BE2C (cell line): ENCODE results near the gene GAS7.
A peak's percentile ranks its signal among the peaks of the same experiment; 100 is the strongest.

Experiments
- DNase-seq: peaks from one replicate; pipeline ENCODE4 v3.0.0-alpha.2; 2020
- H3K27me3 ChIP-seq: fragments of 250-450 bp; sonication (Bioruptor Pico); 2 replicates; pipeline ENCODE4 v1.5.1; 2020; ENCODE audit warnings: mild to moderate bottlenecking
- H3K36me3 ChIP-seq: fragments of 250-450 bp; sonication (Bioruptor Pico); 2 replicates; pipeline ENCODE4 v1.5.1; 2020; ENCODE audit warnings: mild to moderate bottlenecking
- H3K4me1 ChIP-seq: fragments of 250-450 bp; sonication (Bioruptor Pico); 2 replicates; pipeline ENCODE4 v1.5.1; 2020
- H3K4me3 ChIP-seq: 2 replicates; pipeline ENCODE4 v1.5.1; 2011; ENCODE audit warnings: low read depth, low read length
- H3K9me3 ChIP-seq: fragments of 250-450 bp; sonication (Bioruptor Pico); 2 replicates; pipeline ENCODE4 v1.5.1; 2020
- TF ChIP-seq, protein P1 (sequence below): IDR thresholded peaks from 2 replicates; pipeline ENCODE4 v1.5.1; 2012; ENCODE audit warnings: mild to moderate bottlenecking, low read depth, low read length

The GAS7 gene

DNA sequence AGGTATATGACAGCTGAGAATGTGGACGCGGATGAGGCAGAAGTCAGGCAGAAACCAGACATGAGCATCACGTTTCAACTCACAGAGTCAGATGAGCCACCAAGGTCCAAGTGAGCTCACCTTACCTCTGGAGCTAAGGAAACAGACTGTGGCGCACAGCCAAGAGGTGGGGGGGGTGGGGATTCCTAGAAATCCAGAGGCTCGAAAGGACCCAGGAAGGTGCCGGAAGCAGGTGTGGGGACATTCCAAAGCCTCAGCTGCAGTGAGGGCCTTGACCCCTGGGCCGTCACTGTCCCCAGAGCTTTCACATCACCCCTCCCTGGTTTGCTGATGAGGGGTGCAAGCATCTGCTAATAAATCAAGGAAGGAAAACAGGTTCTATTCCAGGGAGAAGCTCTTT, 264.1 kb downstream of the GAS7 start:
- H3K9me3 ChIP-seq, result no peaks in the 10 kb centered on the region
- no peaks in the 10 kb centered on the region for H3K27me3 ChIP-seq
- no peaks in the 10 kb centered on the region for H3K4me1 ChIP-seq
- no peak for DNase-seq
- no peaks in the 10 kb centered on the region for H3K36me3 ChIP-seq
- TF ChIP-seq, protein P1, sequence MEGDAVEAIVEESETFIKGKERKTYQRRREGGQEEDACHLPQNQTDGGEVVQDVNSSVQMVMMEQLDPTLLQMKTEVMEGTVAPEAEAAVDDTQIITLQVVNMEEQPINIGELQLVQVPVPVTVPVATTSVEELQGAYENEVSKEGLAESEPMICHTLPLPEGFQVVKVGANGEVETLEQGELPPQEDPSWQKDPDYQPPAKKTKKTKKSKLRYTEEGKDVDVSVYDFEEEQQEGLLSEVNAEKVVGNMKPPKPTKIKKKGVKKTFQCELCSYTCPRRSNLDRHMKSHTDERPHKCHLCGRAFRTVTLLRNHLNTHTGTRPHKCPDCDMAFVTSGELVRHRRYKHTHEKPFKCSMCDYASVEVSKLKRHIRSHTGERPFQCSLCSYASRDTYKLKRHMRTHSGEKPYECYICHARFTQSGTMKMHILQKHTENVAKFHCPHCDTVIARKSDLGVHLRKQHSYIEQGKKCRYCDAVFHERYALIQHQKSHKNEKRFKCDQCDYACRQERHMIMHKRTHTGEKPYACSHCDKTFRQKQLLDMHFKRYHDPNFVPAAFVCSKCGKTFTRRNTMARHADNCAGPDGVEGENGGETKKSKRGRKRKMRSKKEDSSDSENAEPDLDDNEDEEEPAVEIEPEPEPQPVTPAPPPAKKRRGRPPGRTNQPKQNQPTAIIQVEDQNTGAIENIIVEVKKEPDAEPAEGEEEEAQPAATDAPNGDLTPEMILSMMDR, result no peak
- no peak overlapping the region for H3K4me3 ChIP-seq

DNA sequence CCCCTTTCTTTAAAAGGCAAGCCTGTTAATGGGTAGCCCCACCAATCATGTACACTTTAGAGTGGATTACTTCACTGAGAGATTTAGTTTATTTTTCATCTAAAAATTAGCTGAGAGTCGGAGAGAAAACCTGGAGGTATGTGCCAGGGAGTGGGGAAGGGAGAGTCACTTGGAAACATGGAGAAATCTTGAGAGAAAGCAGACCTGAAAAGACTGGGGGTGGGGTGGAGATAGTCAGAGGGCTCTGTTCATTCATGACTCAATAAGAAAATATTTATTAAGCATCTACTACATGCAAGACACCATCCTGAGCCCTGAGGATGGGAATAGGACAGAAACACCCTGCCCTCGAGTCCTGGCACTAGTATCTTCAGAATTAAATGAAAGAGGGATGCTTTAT, 265.9 kb downstream of the GAS7 start:
- H3K4me3 ChIP-seq, result no peak overlapping the region
- no peaks in the 10 kb centered on the region for H3K36me3 ChIP-seq
- no peaks in the 10 kb centered on the region for H3K9me3 ChIP-seq
- no peak for DNase-seq
- H3K4me1 ChIP-seq, result no peaks in the 10 kb centered on the region
- TF ChIP-seq, protein P1, result no peak
- no peaks in the 10 kb centered on the region for H3K27me3 ChIP-seq

DNA sequence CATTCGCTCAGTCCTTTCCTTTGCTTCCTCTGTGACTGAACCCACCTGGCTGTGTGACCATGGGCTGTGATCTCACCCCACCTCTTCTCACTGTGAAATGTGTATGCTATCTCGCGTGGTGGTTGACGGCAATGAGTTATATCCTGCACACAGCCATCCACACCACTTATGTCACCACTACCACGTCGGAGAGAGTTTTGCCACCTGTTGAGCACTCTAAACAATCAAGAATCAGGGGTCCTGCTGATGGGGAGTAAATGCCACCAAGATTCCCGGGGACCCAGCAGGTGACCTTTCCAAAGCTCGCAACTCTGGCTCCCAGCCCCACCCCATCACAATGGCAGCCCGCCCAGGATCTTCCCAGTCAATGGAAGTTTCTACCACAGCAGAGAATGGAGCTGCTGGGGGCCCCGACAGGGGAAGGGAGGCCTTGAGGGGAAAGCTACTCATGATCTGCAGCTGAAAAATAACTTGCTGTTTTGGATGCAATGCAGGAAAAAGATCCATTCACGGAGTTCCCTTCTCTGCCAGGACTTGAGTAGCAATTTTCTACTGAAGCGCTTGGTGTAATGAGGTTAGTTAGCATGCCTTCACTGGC, 267.2 kb downstream of the GAS7 start:
- Histone ChIP-seq H3K9me3 (no peaks in the 10 kb centered on the region), H3K36me3 (no peaks in the 10 kb centered on the region), H3K4me1 (no peaks in the 10 kb centered on the region), H3K27me3 (no peaks in the 10 kb centered on the region), H3K4me3 (no peak overlapping the region)
- no peak for DNase-seq
- TF ChIP-seq, protein P1, result no peak

DNA sequence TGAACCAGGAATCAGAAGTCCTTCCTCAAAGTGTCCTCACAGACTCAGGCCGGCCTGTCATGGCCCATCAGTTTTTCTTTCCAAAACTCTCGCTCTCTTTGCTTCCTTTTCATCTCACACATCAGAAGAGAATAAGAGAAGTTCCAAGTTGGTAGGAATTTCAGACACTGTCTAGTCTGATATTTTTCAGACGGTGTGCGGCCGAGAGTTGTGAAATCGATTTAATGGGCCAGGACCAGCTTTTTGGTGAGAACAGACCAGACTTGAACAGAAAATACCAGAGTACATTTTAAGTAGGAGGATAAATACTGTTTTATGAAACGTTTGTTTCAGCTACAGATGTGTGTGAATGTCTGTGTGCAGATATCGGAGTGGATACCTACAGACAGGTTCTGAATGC, 268.5 kb downstream of the GAS7 start:
- Histone ChIP-seq H3K4me3 (no peak overlapping the region), H3K36me3 (no peaks in the 10 kb centered on the region), H3K4me1 (no peaks in the 10 kb centered on the region), H3K9me3 (no peaks in the 10 kb centered on the region), H3K27me3 (no peaks in the 10 kb centered on the region)
- no peak for DNase-seq
- TF ChIP-seq, protein P1, result no peak

DNA sequence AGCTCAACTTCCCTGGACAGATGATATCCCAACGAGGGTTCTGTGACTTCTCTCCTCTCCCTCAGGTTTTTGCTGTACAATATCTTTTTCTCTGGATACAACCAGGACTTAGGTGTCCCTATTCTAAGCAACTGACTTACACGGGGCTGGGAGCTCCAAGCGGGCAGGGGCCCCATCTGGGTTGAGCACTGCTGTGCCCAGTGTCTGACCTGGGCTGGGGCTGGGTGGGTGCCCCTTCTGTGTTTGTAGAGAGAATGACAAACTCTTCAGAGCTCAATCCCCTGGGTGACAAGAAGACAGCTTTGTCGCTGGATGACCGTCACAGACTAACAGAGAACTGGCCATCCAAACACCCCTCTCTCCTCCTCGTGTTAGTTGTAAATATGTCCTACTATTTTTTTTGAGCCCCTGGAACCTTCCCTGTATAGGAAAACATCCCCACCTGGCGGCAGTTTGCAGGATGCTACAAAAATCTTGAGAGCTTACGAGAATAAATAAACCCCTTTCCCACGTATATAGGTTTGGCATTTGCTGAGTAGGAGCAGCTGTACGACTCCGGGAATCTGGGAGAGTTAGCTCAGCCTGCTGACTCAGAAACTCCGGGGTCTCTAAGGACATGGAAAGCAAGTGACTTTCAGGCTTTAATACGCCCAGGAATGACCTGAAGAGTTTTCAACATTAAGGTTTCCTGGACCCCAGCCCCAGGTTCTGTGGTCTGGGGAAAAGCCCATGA, 269.6 kb downstream of the GAS7 start:
- Histone ChIP-seq H3K9me3 (no peaks in the 10 kb centered on the region), H3K4me1 (no peaks in the 10 kb centered on the region), H3K36me3 (no peaks in the 10 kb centered on the region), H3K27me3 (no peaks in the 10 kb centered on the region), H3K4me3 (no peak overlapping the region)
- TF ChIP-seq, protein P1, result 0 out of 2 replicates have a peak, but pooled peaks have one; percentile 19
- DNase-seq, result no peak

DNA sequence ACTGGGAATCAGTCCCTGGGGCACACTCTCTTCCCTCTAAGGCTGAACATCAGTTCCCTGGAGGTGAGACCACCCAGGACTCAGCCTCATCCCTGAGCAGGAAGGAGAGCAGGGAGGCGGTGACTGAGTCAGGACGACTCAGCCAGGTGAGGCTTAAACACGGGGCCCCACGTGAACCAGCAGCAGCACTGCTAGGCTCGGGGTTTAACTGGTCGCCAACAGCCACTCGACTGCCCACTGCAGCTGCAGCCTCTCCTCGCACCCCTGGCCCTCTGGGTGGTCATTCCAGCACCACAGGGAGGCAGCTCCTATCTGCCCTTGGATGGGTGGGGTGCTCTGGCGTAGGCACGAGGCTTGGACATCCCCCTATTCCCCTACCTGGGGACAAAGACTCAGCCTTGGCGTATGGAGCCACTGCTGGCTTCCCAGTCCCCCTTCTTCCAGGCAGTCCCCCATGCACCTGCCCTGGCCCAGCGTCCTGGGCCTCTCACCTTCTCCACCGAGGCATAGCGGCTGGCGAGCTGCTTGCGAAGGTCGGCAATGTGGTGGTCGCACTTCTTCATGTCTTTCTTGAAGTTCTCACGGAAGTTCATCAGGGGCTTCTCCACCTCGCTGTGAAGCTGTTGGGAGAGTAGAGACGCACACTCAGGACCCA, 272.1 kb downstream of the GAS7 start:
- DNase-seq, result no peak
- Histone ChIP-seq H3K36me3 (no peaks in the 10 kb centered on the region), H3K9me3 (no peaks in the 10 kb centered on the region), H3K4me3 (no peak overlapping the region), H3K27me3 (no peaks in the 10 kb centered on the region), H3K4me1 (no peaks in the 10 kb centered on the region)
- TF ChIP-seq, protein P1, result no peak
